Neuronal stem cell (in vitro differentiated cells): ENCODE data around the gene ABHD14A.

ENCODE experiments used
- DNase-seq: peaks from one replicate; pipeline ENCODE4 v3.0.0-alpha.2; 2013; ENCODE audit warnings: low spot score
- H2AFZ ChIP-seq: one replicate; pipeline ENCODE4 v1.6.1; 2013; ENCODE audit warnings: mild to moderate bottlenecking, low read length, inconsistent platforms
- H2AK5ac ChIP-seq: 2 replicates; pipeline ENCODE4 v1.6.1; 2013; ENCODE audit warnings: low read depth, mild to moderate bottlenecking, inconsistent platforms, low read length, moderate library complexity, mixed read lengths
- H2BK120ac ChIP-seq: 2 replicates; pipeline ENCODE4 v1.6.1; 2013; ENCODE audit warnings: low read depth, mild to moderate bottlenecking, inconsistent platforms, low read length, moderate library complexity, mixed read lengths
- H2BK12ac ChIP-seq: one replicate; pipeline ENCODE4 v1.6.1; 2013; ENCODE audit warnings: low read length, inconsistent platforms
- H2BK15ac ChIP-seq: 2 replicates; pipeline ENCODE4 v1.6.1; 2013; ENCODE audit warnings: mild to moderate bottlenecking, low read length, inconsistent platforms, mixed read lengths
- H2BK5ac ChIP-seq: one replicate; pipeline ENCODE4 v1.6.1; 2013; ENCODE audit warnings: inconsistent platforms, mild to moderate bottlenecking, low read length, moderate library complexity
- H3K14ac ChIP-seq: one replicate; pipeline ENCODE4 v1.6.1; 2013; ENCODE audit warnings: low read length, inconsistent platforms
- H3K18ac ChIP-seq: 2 replicates; pipeline ENCODE4 v1.6.1; 2013; ENCODE audit warnings: low read length, inconsistent platforms
- H3K23ac ChIP-seq: 2 replicates; pipeline ENCODE4 v1.6.1; 2013; ENCODE audit warnings: low read depth, mild to moderate bottlenecking, mixed read lengths, low read length, inconsistent platforms; ENCODE audit not compliant: poor library complexity
- H3K27ac ChIP-seq: replicated peaks from 3 replicates; pipeline ENCODE4 v1.5.1; 2013; ENCODE audit warnings: low read length, inconsistent platforms
- H3K27me3 ChIP-seq, 3 experiments: 2 replicates each; pipeline ENCODE4 v1.6.1; 2013; ENCODE audit warnings: low read length in 3 of 3, mild to moderate bottlenecking in 2 of 3, inconsistent platforms in 1 of 3, low read depth in 1 of 3, mixed read lengths in 1 of 3, moderate library complexity in 1 of 3; ENCODE audit not compliant: control insufficient read depth in 3 of 3, insufficient read depth in 3 of 3
- H3K36me3 ChIP-seq, 2 donors: replicated peaks in 1 of 2; 2 replicates each; pipeline ENCODE4 v1.6.1; 2013; ENCODE audit warnings: low read length in 2 of 2; ENCODE audit not compliant: control insufficient read depth in 2 of 2, insufficient read depth in 2 of 2
- H3K4ac ChIP-seq: 2 replicates; pipeline ENCODE4 v1.6.1; 2013; ENCODE audit warnings: inconsistent platforms, mild to moderate bottlenecking, low read length, moderate library complexity
- H3K4me1 ChIP-seq, 2 donors: 1 replicate in 1 of 2; 2 replicates in 1 of 2; pipeline ENCODE4 v1.6.1; 2013; ENCODE audit warnings: low read length in 2 of 2, low read depth in 1 of 2; ENCODE audit not compliant: control insufficient read depth in 2 of 2, insufficient read depth in 1 of 2
- H3K4me2 ChIP-seq: one replicate; pipeline ENCODE4 v1.6.1; 2013; ENCODE audit warnings: mild to moderate bottlenecking, low read length, inconsistent platforms; ENCODE audit not compliant: insufficient read depth, poor library complexity, severe bottlenecking
- H3K4me3 ChIP-seq, 2 donors: 2 replicates each; pipeline ENCODE4 v1.5.1; 2013; ENCODE audit warnings: low read length in 2 of 2, mild to moderate bottlenecking in 2 of 2, inconsistent platforms in 1 of 2, moderate library complexity in 1 of 2
- H3K79me1 ChIP-seq: one replicate; pipeline ENCODE4 v1.6.1; 2013; ENCODE audit warnings: low read depth, mild to moderate bottlenecking, inconsistent platforms, low read length, moderate library complexity
- H3K9ac ChIP-seq: one replicate; pipeline ENCODE4 v1.6.1; 2013; ENCODE audit warnings: mild to moderate bottlenecking, low read depth, low read length, inconsistent platforms; ENCODE audit not compliant: poor library complexity
- H3K9me3 ChIP-seq, 2 donors: replicated peaks in 1 of 2; 2 replicates each; pipeline versions ENCODE3 to v1.6.1; 2013; ENCODE audit warnings: low read length in 2 of 2, mild to moderate bottlenecking in 2 of 2, inconsistent platforms in 1 of 2, low read depth in 1 of 2, mixed read lengths in 1 of 2, moderate library complexity in 1 of 2; ENCODE audit not compliant: control insufficient read depth in 2 of 2, insufficient read depth in 1 of 2
- H4K8ac ChIP-seq: one replicate; pipeline ENCODE4 v1.6.1; 2013; ENCODE audit warnings: low read depth, mild to moderate bottlenecking, inconsistent platforms, low read length, moderate library complexity
- H4K91ac ChIP-seq: one replicate; pipeline ENCODE4 v1.6.1; 2013; ENCODE audit warnings: low read length, low read depth, mild to moderate bottlenecking, inconsistent platforms; ENCODE audit not compliant: poor library complexity
- WGBS, 2 donors: extraction: QIAGEN DNeasy Blood & Tissue Kit; methylation state at CpG; one replicate each; pipeline ENCODE4 v1.1.7; 2013; ENCODE audit warnings: missing lambda C conversion rate in 2 of 2, mixed read lengths in 1 of 2; ENCODE audit not compliant: insufficient read length in 2 of 2, insufficient replicate concordance in 1 of 2; ENCODE audit errors: extremely low coverage in 2 of 2; 5-methylcytosine and 5-hydroxymethylcytosine counted together

Gene ABHD14A

GRCh38 chr3:51957520-51958205 lies 17.2 kb upstream of the ABHD14A start:
- H4K8ac ChIP-seq: no peak overlapping the region
- H3K27me3 ChIP-seq: peaks cover 0 to 24% (median 11%) of the 10 kb centered on the region in 3 experiments
- WGBS, 2 donors: no CpG with 5 or more reads among the region's 15 CpGs
- H3K4me3 ChIP-seq: no peak overlapping the region
- H3K4me2 ChIP-seq: no peak overlapping the region
- no peak overlapping the region for H2AFZ ChIP-seq
- H2BK5ac ChIP-seq: peak overlapping the region; percentile 7
- no peak overlapping the region for H3K18ac ChIP-seq
- no peak overlapping the region for H3K9ac ChIP-seq
- H3K36me3 ChIP-seq: peaks cover 20 to 47% of the 10 kb centered on the region in 2 donors
- H2AK5ac ChIP-seq: peak overlapping the region; percentile 74
- peaks cover 4% of the 10 kb centered on the region for H3K79me1 ChIP-seq
- no peak for DNase-seq
- H3K9me3 ChIP-seq: peaks cover 0 to 8% of the 10 kb centered on the region in 2 donors
- no peak overlapping the region for H2BK12ac ChIP-seq
- H3K27ac ChIP-seq: no peak overlapping the region
- H3K4me1 ChIP-seq: peaks cover 7 to 22% of the 10 kb centered on the region in 2 donors
- H3K14ac ChIP-seq: no peak overlapping the region
- H2BK15ac ChIP-seq: no peak overlapping the region
- H3K4ac ChIP-seq: no peak overlapping the region
- no peak overlapping the region for H4K91ac ChIP-seq
- no peak overlapping the region for H3K23ac ChIP-seq
- no peak overlapping the region for H2BK120ac ChIP-seq

GRCh38 chr3:51958603-51959521 lies 16.0 kb upstream of the ABHD14A start:
- no peak overlapping the region for H3K9ac ChIP-seq
- peak overlapping the region; percentile 16 for H2BK120ac ChIP-seq
- H3K79me1 ChIP-seq: peaks cover 4% of the 10 kb centered on the region
- DNase-seq: no peak
- peaks cover 0 to 23% (median 11%) of the 10 kb centered on the region in 3 experiments for H3K27me3 ChIP-seq
- H3K4ac ChIP-seq: no peak overlapping the region
- no peak overlapping the region for H2AFZ ChIP-seq
- no peak overlapping the region for H3K27ac ChIP-seq
- no peak overlapping the region for H3K4me2 ChIP-seq
- H3K4me3 ChIP-seq: no peak overlapping the region
- H4K8ac ChIP-seq: no peak overlapping the region
- H2BK5ac ChIP-seq: no peak overlapping the region
- WGBS, 2 donors: no CpG with 5 or more reads among the region's 20 CpGs
- H3K23ac ChIP-seq: no peak overlapping the region
- H3K18ac ChIP-seq: no peak overlapping the region
- H2AK5ac ChIP-seq: peak overlapping the region; percentile 50
- peaks cover 0 to 31% of the 10 kb centered on the region in 2 donors for H3K4me1 ChIP-seq
- H3K9me3 ChIP-seq: peaks cover 0 to 11% of the 10 kb centered on the region in 2 donors
- H2BK12ac ChIP-seq: no peak overlapping the region
- no peak overlapping the region for H3K14ac ChIP-seq
- H4K91ac ChIP-seq: no peak overlapping the region
- H2BK15ac ChIP-seq: no peak overlapping the region
- peaks cover 23 to 47% of the 10 kb centered on the region in 2 donors for H3K36me3 ChIP-seq

- Histone ChIP-seq H2BK120ac (no peak overlapping the region), H3K4me1 (peaks cover 4 to 37% of the 10 kb centered on the region in 2 donors), H3K14ac (no peak overlapping the region), H3K27me3 (peaks cover 0 to 15% (median 11%) of the 10 kb centered on the region in 3 experiments), H3K23ac (peak overlapping the region; percentile 4), H3K79me1 (peaks cover 4% of the 10 kb centered on the region), H3K9me3 (peaks cover 0 to 11% of the 10 kb centered on the region in 2 donors), H3K9ac (no peak overlapping the region), H2BK5ac (no peak overlapping the region), H4K8ac (no peak overlapping the region), H4K91ac (no peak overlapping the region), H3K4me2 (no peak overlapping the region), H2AK5ac (no peak overlapping the region), H2BK12ac (no peak overlapping the region), H3K4me3 (peak overlapping the region in 1 of 2 donors; percentile 16), H3K36me3 (peaks cover 23 to 47% of the 10 kb centered on the region in 2 donors), H3K18ac (no peak overlapping the region), H3K4ac (no peak overlapping the region), H2BK15ac (no peak overlapping the region), H2AFZ (no peak overlapping the region), H3K27ac (no peak overlapping the region)
- no CpG with 5 or more reads among the region's 7 CpGs for WGBS, 2 donors
- no peak for DNase-seq
Observed at GRCh38 chr3:51959651-51960050, 15.2 kb upstream of the ABHD14A start.

GRCh38 chr3:51960386-51960785 lies 14.5 kb upstream of the ABHD14A start:
- no peak overlapping the region for H3K14ac ChIP-seq
- H3K4me3 ChIP-seq: no peak overlapping the region
- no peak overlapping the region for H3K23ac ChIP-seq
- H4K91ac ChIP-seq: no peak overlapping the region
- H2BK12ac ChIP-seq: no peak overlapping the region
- no peak overlapping the region for H3K18ac ChIP-seq
- no peak overlapping the region for H4K8ac ChIP-seq
- no peak overlapping the region for H2BK5ac ChIP-seq
- no peak overlapping the region for H2AFZ ChIP-seq
- no peak overlapping the region for H3K9ac ChIP-seq
- H3K36me3 ChIP-seq: peaks cover 23 to 47% of the 10 kb centered on the region in 2 donors
- no peak overlapping the region for H3K4me2 ChIP-seq
- H3K27ac ChIP-seq: no peak overlapping the region
- peaks cover 0 to 5% of the 10 kb centered on the region in 2 donors for H3K9me3 ChIP-seq
- peaks cover 5% of the 10 kb centered on the region for H3K79me1 ChIP-seq
- no peak for DNase-seq
- H2AK5ac ChIP-seq: no peak overlapping the region
- H3K27me3 ChIP-seq: peaks cover 0 to 8% (median 5%) of the 10 kb centered on the region in 3 experiments
- H3K4ac ChIP-seq: no peak overlapping the region
- no peak overlapping the region for H2BK15ac ChIP-seq
- WGBS, 2 donors: no CpG with 5 or more reads among the region's 10 CpGs
- no peak overlapping the region for H2BK120ac ChIP-seq
- H3K4me1 ChIP-seq: peaks cover 12 to 42% of the 10 kb centered on the region in 2 donors
